Measurements from ENCODE around the gene DENND4A.
"Not testable (repeated sequence)": the region's sequence is repeated elsewhere in the genome, so short reads cannot be mapped to it uniquely, and the experiment has no call there.

DENND4A gene

DNA sequence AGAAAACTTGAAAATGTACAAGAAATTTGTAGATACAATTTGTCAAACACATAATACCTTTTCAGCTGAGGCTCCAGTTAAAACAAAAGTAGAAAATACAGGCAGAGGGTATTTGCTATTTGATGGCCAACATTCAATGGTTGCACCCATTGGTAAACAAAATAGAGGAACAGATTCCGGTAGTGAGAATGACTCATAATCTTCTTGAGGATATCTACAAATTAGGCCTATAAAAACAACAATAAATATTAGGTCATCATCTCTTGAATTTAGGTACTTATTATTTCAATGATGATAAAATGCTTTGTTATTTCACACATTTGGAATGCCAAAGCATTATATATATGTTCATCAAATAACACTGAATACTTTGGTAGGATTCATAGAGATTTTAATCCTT, 53.4 kb downstream of the DENND4A start:
- no peak for DNase-seq (ENCODE audit: low read depth)
- TF ChIP-seq, protein P1, sequence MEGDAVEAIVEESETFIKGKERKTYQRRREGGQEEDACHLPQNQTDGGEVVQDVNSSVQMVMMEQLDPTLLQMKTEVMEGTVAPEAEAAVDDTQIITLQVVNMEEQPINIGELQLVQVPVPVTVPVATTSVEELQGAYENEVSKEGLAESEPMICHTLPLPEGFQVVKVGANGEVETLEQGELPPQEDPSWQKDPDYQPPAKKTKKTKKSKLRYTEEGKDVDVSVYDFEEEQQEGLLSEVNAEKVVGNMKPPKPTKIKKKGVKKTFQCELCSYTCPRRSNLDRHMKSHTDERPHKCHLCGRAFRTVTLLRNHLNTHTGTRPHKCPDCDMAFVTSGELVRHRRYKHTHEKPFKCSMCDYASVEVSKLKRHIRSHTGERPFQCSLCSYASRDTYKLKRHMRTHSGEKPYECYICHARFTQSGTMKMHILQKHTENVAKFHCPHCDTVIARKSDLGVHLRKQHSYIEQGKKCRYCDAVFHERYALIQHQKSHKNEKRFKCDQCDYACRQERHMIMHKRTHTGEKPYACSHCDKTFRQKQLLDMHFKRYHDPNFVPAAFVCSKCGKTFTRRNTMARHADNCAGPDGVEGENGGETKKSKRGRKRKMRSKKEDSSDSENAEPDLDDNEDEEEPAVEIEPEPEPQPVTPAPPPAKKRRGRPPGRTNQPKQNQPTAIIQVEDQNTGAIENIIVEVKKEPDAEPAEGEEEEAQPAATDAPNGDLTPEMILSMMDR (IDR thresholded peaks at IDR 0.05; ENCODE audit: low read depth, low read length, missing control alignments): no peak
- H3K4me3 ChIP-seq (ENCODE audit: low read depth, low read length): no peak overlapping the region

DNA sequence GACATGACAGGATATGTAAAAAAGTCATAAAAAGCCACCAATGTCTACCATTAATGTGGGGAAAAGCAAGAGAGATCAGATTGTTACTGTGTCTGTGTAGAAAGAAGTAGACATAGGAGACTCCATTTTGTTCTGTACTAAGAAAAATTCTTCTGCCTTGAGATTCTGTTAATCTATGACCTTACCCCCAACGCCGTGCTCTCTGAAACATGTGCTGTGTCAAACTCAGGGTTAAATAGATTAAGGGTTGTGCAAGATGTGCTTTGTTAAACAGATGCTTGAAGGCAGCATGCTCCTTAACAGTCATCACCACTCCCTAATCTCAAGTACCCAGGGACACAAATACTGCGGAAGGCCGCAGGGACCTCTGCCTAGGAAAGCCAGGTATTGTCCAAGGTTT, 58.5 kb downstream of the DENND4A start:
- not testable (repeated sequence) for H3K4me3 ChIP-seq (ENCODE audit: low read depth, low read length); DNase-seq (ENCODE audit: low read depth)

DNA sequence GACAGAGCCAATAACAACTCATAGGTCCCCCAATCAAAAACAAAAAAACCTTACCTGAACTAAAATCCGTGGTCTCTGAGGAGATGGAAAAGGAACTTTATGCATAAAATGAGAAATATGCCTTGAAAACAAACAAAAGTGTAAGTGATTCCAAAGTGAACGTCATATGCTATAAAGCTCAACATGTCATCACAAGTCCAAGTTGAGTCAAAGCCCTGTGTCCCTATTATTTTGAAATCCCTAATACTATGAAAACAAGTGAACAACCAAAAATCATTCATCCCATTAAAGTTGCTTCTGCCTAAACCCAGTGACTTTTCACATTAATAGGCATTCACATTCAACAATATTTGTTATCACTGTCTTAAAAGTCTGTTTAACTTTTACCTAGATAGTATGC, 59.4 kb downstream of the DENND4A start:
- TF ChIP-seq, protein P1 (IDR thresholded peaks at IDR 0.05; ENCODE audit: low read depth, low read length, missing control alignments): no peak
- no peak overlapping the region for H3K4me3 ChIP-seq (ENCODE audit: low read depth, low read length)
- DNase-seq (ENCODE audit: low read depth): no peak

DNA sequence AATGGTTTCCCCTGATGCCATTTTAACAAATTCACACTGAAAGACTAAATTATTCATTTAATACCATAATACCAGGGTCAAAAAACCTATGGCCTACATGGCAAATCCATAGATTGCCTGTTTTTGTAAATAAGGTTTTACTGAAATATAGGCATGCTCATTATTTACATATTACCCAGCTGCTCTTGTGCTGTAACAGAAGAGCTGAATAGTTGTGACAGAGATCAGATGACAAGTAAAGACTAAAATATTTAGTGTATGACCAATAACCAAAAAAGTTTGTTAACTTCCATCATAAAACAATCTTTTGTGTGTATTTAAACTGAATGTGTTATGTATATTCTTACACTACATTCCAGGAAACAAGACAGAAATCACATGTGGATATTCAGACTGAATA, 60.2 kb downstream of the DENND4A start:
- DNase-seq (ENCODE audit: low read depth): no peak
- no peak overlapping the region for H3K4me3 ChIP-seq (ENCODE audit: low read depth, low read length)
- TF ChIP-seq, protein P1 (IDR thresholded peaks at IDR 0.05; ENCODE audit: low read depth, low read length, missing control alignments): no peak

DNA sequence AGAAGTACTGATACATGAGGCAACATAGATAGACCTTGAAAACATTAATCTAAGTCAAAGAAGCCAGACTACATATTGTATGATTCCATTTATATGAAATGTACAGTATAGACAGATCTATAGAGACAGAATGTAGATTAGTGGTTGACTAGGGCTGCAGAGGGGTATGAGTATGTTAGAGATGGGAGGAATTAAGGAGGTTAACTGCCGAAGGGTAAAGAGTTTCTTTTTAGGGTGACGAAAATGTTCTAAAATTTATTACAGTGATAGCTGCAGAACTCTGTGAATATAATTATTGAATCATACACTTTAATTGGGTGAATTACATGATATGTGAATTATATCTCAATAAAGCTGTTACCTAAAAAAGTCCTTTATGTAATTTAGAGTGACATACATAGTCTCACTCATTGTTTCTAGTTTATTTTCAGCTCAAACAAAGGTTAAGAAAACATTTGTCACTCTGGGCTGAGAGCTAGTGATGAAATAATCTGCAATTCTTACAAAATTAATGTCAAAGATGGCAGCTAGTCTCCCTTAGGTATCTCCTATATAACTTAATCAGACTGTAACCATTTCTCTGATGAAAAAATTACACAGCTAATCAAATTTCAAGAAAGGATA, 61.4 kb downstream of the DENND4A start:
- TF ChIP-seq, protein P1 (IDR thresholded peaks at IDR 0.05; ENCODE audit: low read depth, low read length, missing control alignments): no peak
- no peak for DNase-seq (ENCODE audit: low read depth)

DNA sequence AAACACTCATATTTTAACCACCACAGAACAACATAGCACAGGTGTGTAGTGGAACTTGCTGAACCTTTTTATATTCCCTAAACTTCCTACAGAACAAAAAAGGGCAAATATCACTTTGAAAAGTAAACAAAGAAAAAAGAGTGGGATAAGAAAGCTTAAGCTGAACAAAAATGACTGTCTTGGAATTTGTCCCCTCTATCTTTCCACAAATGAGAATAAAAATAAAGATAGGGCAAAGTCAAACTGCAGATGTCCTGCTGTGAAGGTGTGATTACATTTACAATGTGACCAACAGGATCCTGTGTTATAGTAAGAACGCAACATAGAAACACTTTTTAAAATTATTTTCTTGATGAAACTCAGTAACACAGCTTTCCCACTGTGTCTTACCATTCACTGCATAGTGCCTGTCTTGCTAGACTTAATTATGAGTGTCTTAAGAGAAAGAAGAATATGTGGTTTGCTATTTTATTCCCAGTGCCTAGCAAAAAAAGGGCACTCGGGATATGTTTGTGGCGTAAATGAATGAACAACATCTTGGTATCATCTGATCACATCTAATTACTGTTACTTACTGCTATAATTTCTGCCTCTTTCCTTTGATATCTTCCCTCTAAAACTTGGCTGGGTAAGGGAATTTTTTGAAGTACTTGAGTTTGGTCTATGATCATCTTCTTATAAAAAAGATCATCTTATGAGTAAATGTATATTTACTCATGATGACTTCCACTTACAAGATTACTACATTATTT, 67.5 kb downstream of the DENND4A start:
- TF ChIP-seq, protein P1 (IDR thresholded peaks at IDR 0.05; ENCODE audit: low read depth, low read length, missing control alignments): no peak
- no peak overlapping the region for H3K4me3 ChIP-seq (ENCODE audit: low read depth, low read length)
- no peak for DNase-seq (ENCODE audit: low read depth)

More for the DNA sequence above, 61.4 kb downstream of the DENND4A start:
- H3K4me3 ChIP-seq (ENCODE audit: low read depth, low read length): no peak overlapping the region

DNA sequence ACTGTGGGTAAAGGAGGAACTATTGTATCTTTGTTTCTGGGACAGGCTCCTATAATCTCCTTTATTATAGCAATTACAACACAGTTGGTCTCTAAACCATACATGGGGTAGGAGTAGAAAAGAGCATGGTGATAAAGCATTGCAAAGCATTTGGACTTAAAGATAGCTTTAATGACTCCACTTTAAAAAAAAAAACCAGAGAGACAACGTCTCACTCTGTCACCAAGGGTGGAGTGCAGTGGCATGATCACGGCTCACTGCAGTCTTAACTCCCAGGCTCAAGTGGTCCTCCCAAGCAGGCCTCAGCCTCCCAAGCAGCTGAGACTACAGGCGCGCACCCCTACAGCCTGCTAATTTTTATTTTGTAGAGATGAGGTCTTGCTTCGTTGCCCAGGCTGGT, 68.2 kb downstream of the DENND4A start:
- H3K4me3 ChIP-seq (ENCODE audit: low read depth, low read length): no peak overlapping the region
- DNase-seq (ENCODE audit: low read depth): no peak
- TF ChIP-seq, protein P1 (IDR thresholded peaks at IDR 0.05; ENCODE audit: low read depth, low read length, missing control alignments): no peak
